Measurements from ENCODE around the gene ICA1L.

DNA sequence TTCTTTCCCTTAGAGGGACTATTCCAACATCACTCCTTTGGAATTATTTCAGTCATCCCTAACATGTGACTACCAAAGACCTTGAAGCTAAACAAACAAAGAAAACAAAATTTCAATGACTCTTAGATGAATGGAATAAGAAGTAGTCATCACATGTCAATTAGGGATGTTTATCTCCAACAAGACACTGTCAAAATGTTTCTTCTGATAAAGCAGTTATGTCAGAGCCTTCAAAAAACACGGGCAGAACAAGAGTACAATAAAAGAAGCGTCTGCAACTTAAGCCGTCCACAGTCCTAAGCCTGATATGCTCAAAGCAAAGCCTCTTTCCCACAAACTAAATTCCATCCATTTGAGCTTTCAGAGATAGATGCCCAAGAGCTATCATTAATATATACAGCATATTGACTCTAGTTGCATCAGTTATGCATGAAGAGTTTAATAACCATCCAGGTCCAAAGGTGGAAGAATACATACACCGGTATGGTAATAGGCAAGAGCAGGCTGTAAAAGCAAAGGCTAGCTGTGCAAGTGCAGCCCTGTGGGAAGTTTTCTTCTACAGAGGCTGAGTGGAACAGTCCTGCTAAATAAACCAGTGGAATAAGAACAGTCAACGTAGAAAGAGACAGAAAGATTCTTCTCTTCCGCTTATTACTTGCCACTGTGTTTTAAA, 98.1 kb downstream of the ICA1L start:
- TF ChIP-seq TAF1 (IDR thresholded peaks at IDR 0.05; ENCODE audit: low read depth, low read length) = no peak
- TF ChIP-seq POLR2A (IDR thresholded peaks at IDR 0.05; ENCODE audit: low read depth, low read length) = no peak
- TF ChIP-seq POLR2AphosphoS5 (IDR thresholded peaks at IDR 0.05; ENCODE audit: low read depth, low read length) = no peak
- TF ChIP-seq SPI1 (IDR thresholded peaks at IDR 0.05; ENCODE audit: low read depth, low read length) = no peak
- no peak for TF ChIP-seq PAX5 (IDR thresholded peaks at IDR 0.05; ENCODE audit: insufficient read depth, low read length, severe bottlenecking)

Measured in GM12891 (cell line).